HG03060 (cell line): ENCODE results near the gene TRAPPC3L.

ENCODE experiments used
- ATAC-seq: cut with Tn5 transposase; IDR thresholded peaks from one replicate; pipeline ENCODE4 v1.9.1; 2021; ENCODE audit warnings: low read depth, moderate number of reproducible peaks; ENCODE audit not compliant: unreplicated experiment

The TRAPPC3L gene

GRCh38 chr6:116545651-116546050 lies at the start of gene TRAPPC3L:
Gene TRAPPC3L (minus strand): TSS chr6:116545684. CDS start chr6:116545514, 170 bp downstream.
- ATAC-seq, result no peak

- ATAC-seq, result no peak
Measured at GRCh38 chr6:116595247-116595646, 49.8 kb upstream of the TRAPPC3L start.

- ATAC-seq, result no peak
Measured at GRCh38 chr6:116586738-116587137, 41.3 kb upstream of the TRAPPC3L start.

GRCh38 chr6:116586276-116586675 lies 40.8 kb upstream of the TRAPPC3L start:
- ATAC-seq, result no peak

GRCh38 chr6:116580198-116580597 lies 34.7 kb upstream of the TRAPPC3L start:
- ATAC-seq, result no peak

- no peak for ATAC-seq
Measured at GRCh38 chr6:116579143-116579542, 33.7 kb upstream of the TRAPPC3L start.

GRCh38 chr6:116578335-116578734 lies 32.9 kb upstream of the TRAPPC3L start:
- no peak for ATAC-seq

- no peak for ATAC-seq
Measured at GRCh38 chr6:116577486-116577885, 32.0 kb upstream of the TRAPPC3L start.

GRCh38 chr6:116575227-116575626 lies 29.7 kb upstream of the TRAPPC3L start:
- no peak for ATAC-seq

- ATAC-seq, result no peak
Measured at GRCh38 chr6:116572162-116572561, 26.7 kb upstream of the TRAPPC3L start.

GRCh38 chr6:116571683-116572000 lies 26.2 kb upstream of the TRAPPC3L start:
- no peak for ATAC-seq

GRCh38 chr6:116570856-116571682 lies 25.6 kb upstream of the TRAPPC3L start, which contains the start of gene RWDD1:
Gene RWDD1 (plus strand): TSS chr6:116571504. CDS start chr6:116571583, 79 bp downstream.
- ATAC-seq, result peak; percentile 86

- no peak for ATAC-seq
Measured at GRCh38 chr6:116568821-116569755, 23.6 kb upstream of the TRAPPC3L start.

GRCh38 chr6:116568111-116568510 lies 22.6 kb upstream of the TRAPPC3L start:
- ATAC-seq, result no peak

GRCh38 chr6:116564921-116565872 lies 19.7 kb upstream of the TRAPPC3L start:
- no peak for ATAC-seq

- no peak for ATAC-seq
Measured at GRCh38 chr6:116564311-116564710, 18.8 kb upstream of the TRAPPC3L start.

GRCh38 chr6:116563830-116564229 lies 18.3 kb upstream of the TRAPPC3L start:
- no peak for ATAC-seq

GRCh38 chr6:116562614-116563013 lies 17.1 kb upstream of the TRAPPC3L start:
- no peak for ATAC-seq

GRCh38 chr6:116562019-116562403 lies 16.5 kb upstream of the TRAPPC3L start:
- ATAC-seq, result no peak

- ATAC-seq, result no peak
Measured at GRCh38 chr6:116561377-116562018, 16.0 kb upstream of the TRAPPC3L start.
